DND-41 (cell line): ENCODE data around the gene CCDC69.
A peak's percentile ranks its signal among the peaks of the same experiment; 100 is the strongest.

Experiments
- ATAC-seq: fragments of 200-7000 bp; cut with Tn5 transposase; 3 replicates; pipeline ENCODE4 v1.9.1; 2021; ENCODE audit warnings: low read depth; ENCODE audit not compliant: insufficient read depth
- DNase-seq: peaks from one replicate; pipeline ENCODE4 v3.0.0-alpha.2; 2020
- H2AFZ ChIP-seq: 2 replicates; pipeline ENCODE4 v1.6.0; 2012; ENCODE audit warnings: low read depth, low read length
- H3K27ac ChIP-seq: 2 replicates; pipeline ENCODE4 v1.5.1; 2012; ENCODE audit warnings: low read length, inconsistent platforms
- H3K27me3 ChIP-seq: fragments of 200-600 bp; sonication (generic); 2 replicates; pipeline ENCODE4 v1.6.0; 2012; ENCODE audit warnings: low read length, mild to moderate bottlenecking, inconsistent platforms; ENCODE audit not compliant: insufficient read depth, poor library complexity
- H3K36me3 ChIP-seq: 2 replicates; pipeline ENCODE4 v1.5.1; 2012; ENCODE audit warnings: low read length, inconsistent platforms; ENCODE audit not compliant: insufficient read depth
- H3K4me1 ChIP-seq: 2 replicates; pipeline ENCODE4 v1.5.1; 2012; ENCODE audit warnings: mild to moderate bottlenecking, low read length; ENCODE audit not compliant: insufficient read depth
- H3K4me2 ChIP-seq: 2 replicates; pipeline ENCODE4 v1.6.0; 2012; ENCODE audit warnings: mild to moderate bottlenecking, moderate library complexity, low read length, inconsistent platforms; ENCODE audit not compliant: insufficient read depth
- H3K4me3 ChIP-seq, 2 experiments: fragments of 200-600 bp in 1 of 2; shearing (Covaris generic) in 1 of 2; 2 replicates each; pipeline ENCODE4 v1.5.1; 2012 to 2016; ENCODE audit warnings: inconsistent platforms in 2 of 2, low read length in 2 of 2, mild to moderate bottlenecking in 2 of 2, low read depth in 1 of 2, moderate library complexity in 1 of 2
- H3K79me2 ChIP-seq: 2 replicates; pipeline ENCODE4 v1.6.0; 2012; ENCODE audit warnings: low read length, inconsistent platforms; ENCODE audit not compliant: insufficient read depth
- H3K9ac ChIP-seq: 2 replicates; pipeline ENCODE4 v1.6.0; 2012; ENCODE audit warnings: low read depth, mild to moderate bottlenecking, inconsistent platforms, low read length, moderate library complexity
- H3K9me3 ChIP-seq: 2 replicates; pipeline ENCODE4 v1.5.1; 2012; ENCODE audit warnings: low read length, moderate library complexity, mild to moderate bottlenecking, inconsistent platforms; ENCODE audit not compliant: insufficient read depth, severe bottlenecking
- H4K20me1 ChIP-seq: 2 replicates; pipeline ENCODE4 v1.6.0; 2012; ENCODE audit warnings: low read length; ENCODE audit not compliant: insufficient read depth
- CTCF ChIP-seq: IDR thresholded peaks from 2 replicates; pipeline ENCODE4 v1.5.1; 2012; ENCODE audit warnings: borderline replicate concordance, low read length, moderate library complexity, mild to moderate bottlenecking; ENCODE audit not compliant: poor library complexity, severe bottlenecking; ENCODE audit errors: extremely low read depth
- EZH2 ChIP-seq: IDR thresholded peaks from 3 replicates; pipeline ENCODE4 v1.6.1; 2012; ENCODE audit warnings: borderline replicate concordance, low read depth, mild to moderate bottlenecking, moderate library complexity, low read length, inconsistent platforms; ENCODE audit not compliant: severe bottlenecking

Gene CCDC69

GRCh38 chr5:151202381-151203139 lies 21.3 kb downstream of the CCDC69 start:
- Histone ChIP-seq H3K27ac (peak overlapping the region; percentile 36), H3K4me1 (peaks cover 21% of the 10 kb centered on the region), H3K36me3 (no peaks in the 10 kb centered on the region)

GRCh38 chr5:151200913-151201595 lies 22.8 kb downstream of the CCDC69 start:
- H3K4me1 ChIP-seq = peaks cover 35% of the 10 kb centered on the region
- no peak overlapping the region for H2AFZ ChIP-seq
- no peak for ATAC-seq
- no peaks in the 10 kb centered on the region for H3K36me3 ChIP-seq
- no peaks in the 10 kb centered on the region for H3K9me3 ChIP-seq
- TF ChIP-seq CTCF (no peak), EZH2 (no peak)
- 0 out of 2 replicates have a peak overlapping the region, but pooled peaks have one; percentile 1 for H3K27ac ChIP-seq
- no peaks in the 10 kb centered on the region for H4K20me1 ChIP-seq
- no peaks in the 10 kb centered on the region for H3K79me2 ChIP-seq
- H3K9ac ChIP-seq = no peak overlapping the region; the same call in 1 of the 2 replicates
- no peaks in the 10 kb centered on the region for H3K27me3 ChIP-seq
- DNase-seq = peak; percentile 2
- no peak overlapping the region for H3K4me2 ChIP-seq
- H3K4me3 ChIP-seq = no peak overlapping the region

More at GRCh38 chr5:151202381-151203139, 21.3 kb downstream of the CCDC69 start:
- ATAC-seq (peak; percentile 62), DNase-seq (no peak)
- Histone ChIP-seq H3K4me3 (no peak overlapping the region), H3K9ac (no peak overlapping the region), H4K20me1 (no peaks in the 10 kb centered on the region), H3K9me3 (no peaks in the 10 kb centered on the region), H3K79me2 (no peaks in the 10 kb centered on the region), H3K4me2 (no peak overlapping the region), H2AFZ (no peak overlapping the region), H3K27me3 (no peaks in the 10 kb centered on the region)
- TF ChIP-seq EZH2 = no peak
- no peak for TF ChIP-seq CTCF

- Histone ChIP-seq H3K36me3 (no peaks in the 10 kb centered on the region), H3K9ac (no peak overlapping the region), H3K4me3 (no peak overlapping the region), H3K4me1 (peaks cover 42% of the 10 kb centered on the region), H2AFZ (no peak overlapping the region), H3K9me3 (no peaks in the 10 kb centered on the region), H3K79me2 (no peaks in the 10 kb centered on the region), H4K20me1 (no peaks in the 10 kb centered on the region), H3K4me2 (no peak overlapping the region), H3K27me3 (no peaks in the 10 kb centered on the region), H3K27ac (peak overlapping the region; percentile 19; the same call in 1 of the 2 replicates)
- TF ChIP-seq CTCF (no peak), EZH2 (no peak)
- peak; percentile 3 for DNase-seq
- no peak for ATAC-seq
These were observed 24.2 kb downstream of the CCDC69 start for GRCh38 chr5:151199581-151200185.
